Myometrial cell (primary cell): Measurements from ENCODE around the gene PSMG2. TPM values are rescaled to one million over a fixed set of nuclear protein-coding genes. Genes with fewer than 3 reads are reported as not detected.

Experiments
- total RNA-seq: library from RNA; depleted of rRNA; stranded (reverse); fragments of >200 nt; gene quantifications from 2 replicates; pipeline ENCODE4 v1.2.3, GENCODE V29; 2015

The PSMG2 gene, protein sequence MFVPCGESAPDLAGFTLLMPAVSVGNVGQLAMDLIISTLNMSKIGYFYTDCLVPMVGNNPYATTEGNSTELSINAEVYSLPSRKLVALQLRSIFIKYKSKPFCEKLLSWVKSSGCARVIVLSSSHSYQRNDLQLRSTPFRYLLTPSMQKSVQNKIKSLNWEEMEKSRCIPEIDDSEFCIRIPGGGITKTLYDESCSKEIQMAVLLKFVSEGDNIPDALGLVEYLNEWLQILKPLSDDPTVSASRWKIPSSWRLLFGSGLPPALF
- total RNA-seq = 97.2 and 104 TPM in 2 replicates

GRCh38 chr18:12702221-12703095 lies at the start of gene PSMG2, which contains the start of gene CEP76:
Gene PSMG2, plus strand, starts transcription at chr18:12703042. Its CDS starts 66 bp downstream, at chr18:12703108.
Gene CEP76, minus strand, starts transcription at chr18:12702723. Its CDS starts 175 bp downstream, at chr18:12702548.

DNA sequence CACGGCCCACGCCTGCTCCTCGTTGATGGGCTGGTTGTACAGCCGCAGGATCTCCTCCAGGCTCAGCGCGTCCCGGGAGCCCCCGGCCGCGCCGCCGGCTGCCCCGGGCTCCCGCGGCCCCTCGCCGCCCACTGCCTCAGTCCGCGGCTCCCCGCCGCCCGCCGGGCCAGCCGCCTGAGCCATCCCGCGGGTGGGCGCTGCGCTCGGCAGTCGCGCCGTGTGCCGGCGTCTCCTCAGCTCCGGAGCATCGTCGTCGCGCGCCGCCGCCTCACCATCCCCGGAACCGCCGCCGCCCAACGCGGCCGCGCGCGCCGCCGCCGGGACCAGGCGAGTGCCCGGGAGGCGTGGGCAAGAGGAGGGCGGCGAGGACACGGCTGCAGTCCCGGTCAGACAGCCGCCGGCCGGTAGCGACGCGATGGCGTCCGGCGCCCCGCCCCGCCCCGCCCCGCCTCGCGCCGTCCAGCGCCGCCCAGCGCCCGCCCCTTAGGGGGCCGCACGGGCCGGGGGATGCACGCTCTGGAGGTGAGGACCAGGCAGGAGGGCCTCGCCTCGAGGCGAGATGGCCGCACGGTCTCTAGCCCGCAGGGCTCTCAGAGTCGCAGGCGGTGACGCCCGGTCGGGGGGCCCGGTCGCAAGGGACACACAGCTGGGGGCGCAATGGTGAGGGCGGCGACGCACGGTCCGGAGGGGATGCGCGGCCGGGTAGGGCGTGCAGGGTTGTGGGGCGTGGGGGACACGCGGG lies 45.0 kb upstream of the PSMG2 start, which contains the start of gene SPIRE1:
SPIRE1 (minus strand) TSS at position 424 of the 742 bp plus-strand sequence; CDS start at position 183, 241 bp downstream.

Other genes with a start within 250 kb of the PSMG2 start
- 19.1 and 22.2 TPM in 2 replicates for gene SPIRE1, start 44.9 kb upstream of the PSMG2 start, total RNA-seq
- gene CEP76, start 319 bp upstream of the PSMG2 start, total RNA-seq = 6.9 and 10.1 TPM in 2 replicates
- 22.8 and 45.4 TPM in 2 replicates for gene PTPN2, start 181.2 kb downstream of the PSMG2 start, total RNA-seq
- gene SEH1L, start 245.0 kb downstream of the PSMG2 start, total RNA-seq = 25.9 and 47.0 TPM in 2 replicates